Calu3 (cell line): ENCODE measurements around the gene MAD2L2. TPM values are rescaled to one million over a fixed set of nuclear protein-coding genes. Genes with fewer than 3 reads are reported as not detected.

Experiments used
- BruUV-seq: library from RNA; stranded (reverse); fragments of 400-500 nt; replicated peaks from 2 replicates; lab custom pipeline; 2021; lab: Mats Ljungman, UMichigan
- CTCF ChIA-PET: fragments of 300-600 bp; sonication (Branson Sonifier 250); formaldehyde crosslinking; loops from one replicate; lab custom pipeline; 2022; ENCODE audit warnings: antibody characterized with exemption; lab: Charles Lee
- DNase-seq: peaks from one replicate; pipeline ENCODE4 v3.0.0; 2022
- H3K27ac Mint-ChIP-seq: one replicate; pipeline ENCODE4 v1.8.0; 2022; ENCODE audit warnings: mixed read lengths; ENCODE audit not compliant: unreplicated experiment
- H3K27me3 Mint-ChIP-seq: one replicate; pipeline ENCODE4 v1.8.0; 2022; ENCODE audit warnings: mixed read lengths; ENCODE audit not compliant: unreplicated experiment
- H3K36me3 Mint-ChIP-seq: one replicate; pipeline ENCODE4 v1.8.0; 2022; ENCODE audit warnings: mild to moderate bottlenecking, moderate library complexity, mixed read lengths; ENCODE audit not compliant: insufficient read depth, unreplicated experiment
- H3K4me1 Mint-ChIP-seq: one replicate; pipeline ENCODE4 v1.8.0; 2022; ENCODE audit warnings: mild to moderate bottlenecking, low read depth, mixed read lengths; ENCODE audit not compliant: unreplicated experiment
- H3K4me3 Mint-ChIP-seq: one replicate; pipeline ENCODE4 v1.8.0; 2022; ENCODE audit warnings: mild to moderate bottlenecking, low read depth, moderate library complexity, mixed read lengths; ENCODE audit not compliant: unreplicated experiment
- H3K9me3 Mint-ChIP-seq: one replicate; pipeline ENCODE4 v1.8.0; 2022; ENCODE audit warnings: low read depth, mixed read lengths; ENCODE audit not compliant: unreplicated experiment
- intact Hi-C: fragments of 100-400 bp; cut with micrococcal nuclease; formaldehyde crosslinking; loops from one replicate; pipeline ENCODE4 v1.10.0; 2022; ENCODE audit not compliant: unreplicated experiment
- total RNA-seq: library from RNA; stranded (reverse); gene quantifications from 2 replicates; pipeline ENCODE4 v1.2.3, GENCODE V29; 2022
- TF ChIP-seq, protein P1 (sequence below): fragments of 200-600 bp; IDR thresholded peaks from one replicate; pipeline ENCODE4 v1.8.0; 2022; ENCODE audit warnings: antibody characterized with exemption; ENCODE audit not compliant: unreplicated experiment

Gene MAD2L2
- total RNA-seq, 1 experiment from 2014 or later = 19.2 TPM

DNA sequence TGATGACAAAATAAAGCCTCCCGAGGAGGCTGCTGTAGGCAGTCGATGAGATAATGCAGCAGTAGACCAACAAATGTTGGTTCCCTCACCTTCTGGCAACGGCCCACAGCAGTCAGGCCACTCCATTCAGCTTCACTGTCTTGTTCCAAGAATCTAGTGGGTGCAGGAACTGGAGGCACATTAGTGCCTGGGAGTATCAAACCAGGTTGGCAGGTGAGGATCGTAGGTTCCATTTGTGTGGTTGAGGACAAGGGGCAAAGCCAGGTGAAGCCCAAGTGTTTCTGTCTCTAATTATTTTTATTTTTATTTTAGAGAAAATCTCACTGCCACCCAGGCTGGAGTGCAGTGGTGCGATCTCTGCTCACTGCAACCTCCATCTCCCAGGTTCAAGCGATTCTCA, 40.0 kb downstream of the MAD2L2 start:
- intact Hi-C loops = loop anchor here (5.0 kb wide), 1 partner anchor 299 kb away; no protein-coding TSS in a partner anchor
- CTCF ChIA-PET = interaction anchor here (0.8 to 2.2 kb wide), 3 partner anchors 132 to 603 kb away, joined by 3 to 7 read pairs (median 4); no protein-coding TSS in a partner anchor

DNA sequence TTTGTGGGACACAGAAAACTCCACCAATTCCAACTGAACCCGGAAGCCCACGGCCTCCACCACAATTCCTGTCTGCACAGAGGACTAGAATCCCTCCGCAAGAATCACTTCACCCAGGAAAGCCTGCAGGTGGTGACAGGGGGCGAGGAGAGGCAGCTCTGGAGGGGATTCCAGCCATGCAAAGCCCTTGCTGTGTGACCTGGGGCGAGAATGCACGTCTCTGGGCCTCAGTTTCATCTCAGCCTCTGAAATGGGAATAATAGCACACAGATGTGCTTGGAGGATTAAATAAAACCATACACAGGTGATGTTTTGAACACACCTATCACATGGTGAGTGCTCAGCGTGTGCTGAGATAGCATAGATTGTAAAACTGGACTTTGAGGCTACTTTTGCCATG, 40.8 kb downstream of the MAD2L2 start:
- TF ChIP-seq, protein P1, sequence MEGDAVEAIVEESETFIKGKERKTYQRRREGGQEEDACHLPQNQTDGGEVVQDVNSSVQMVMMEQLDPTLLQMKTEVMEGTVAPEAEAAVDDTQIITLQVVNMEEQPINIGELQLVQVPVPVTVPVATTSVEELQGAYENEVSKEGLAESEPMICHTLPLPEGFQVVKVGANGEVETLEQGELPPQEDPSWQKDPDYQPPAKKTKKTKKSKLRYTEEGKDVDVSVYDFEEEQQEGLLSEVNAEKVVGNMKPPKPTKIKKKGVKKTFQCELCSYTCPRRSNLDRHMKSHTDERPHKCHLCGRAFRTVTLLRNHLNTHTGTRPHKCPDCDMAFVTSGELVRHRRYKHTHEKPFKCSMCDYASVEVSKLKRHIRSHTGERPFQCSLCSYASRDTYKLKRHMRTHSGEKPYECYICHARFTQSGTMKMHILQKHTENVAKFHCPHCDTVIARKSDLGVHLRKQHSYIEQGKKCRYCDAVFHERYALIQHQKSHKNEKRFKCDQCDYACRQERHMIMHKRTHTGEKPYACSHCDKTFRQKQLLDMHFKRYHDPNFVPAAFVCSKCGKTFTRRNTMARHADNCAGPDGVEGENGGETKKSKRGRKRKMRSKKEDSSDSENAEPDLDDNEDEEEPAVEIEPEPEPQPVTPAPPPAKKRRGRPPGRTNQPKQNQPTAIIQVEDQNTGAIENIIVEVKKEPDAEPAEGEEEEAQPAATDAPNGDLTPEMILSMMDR = no peak
- Mint-ChIP-seq H3K4me1 (no peaks in the 10 kb centered on the region), H3K27me3 (peaks cover 69% of the 10 kb centered on the region), H3K27ac (no peak overlapping the region), H3K9me3 (no peaks in the 10 kb centered on the region), H3K36me3 (no peaks in the 10 kb centered on the region), H3K4me3 (no peak overlapping the region)
- intact Hi-C loops = loop anchor here (5.0 kb wide), 1 partner anchor 298 kb away; no protein-coding TSS in a partner anchor
- no peak for DNase-seq
- CTCF ChIA-PET = no interaction called here
- BruUV-seq = no TSS peak

More for the DNA sequence above, 40.0 kb downstream of the MAD2L2 start:
- no TSS peak for BruUV-seq
- Mint-ChIP-seq H3K36me3 (no peaks in the 10 kb centered on the region), H3K4me3 (no peak overlapping the region), H3K27me3 (peaks cover 61% of the 10 kb centered on the region), H3K4me1 (no peaks in the 10 kb centered on the region), H3K27ac (no peak overlapping the region), H3K9me3 (no peaks in the 10 kb centered on the region)
- DNase-seq = no peak
- TF ChIP-seq, protein P1 = no peak

DNA sequence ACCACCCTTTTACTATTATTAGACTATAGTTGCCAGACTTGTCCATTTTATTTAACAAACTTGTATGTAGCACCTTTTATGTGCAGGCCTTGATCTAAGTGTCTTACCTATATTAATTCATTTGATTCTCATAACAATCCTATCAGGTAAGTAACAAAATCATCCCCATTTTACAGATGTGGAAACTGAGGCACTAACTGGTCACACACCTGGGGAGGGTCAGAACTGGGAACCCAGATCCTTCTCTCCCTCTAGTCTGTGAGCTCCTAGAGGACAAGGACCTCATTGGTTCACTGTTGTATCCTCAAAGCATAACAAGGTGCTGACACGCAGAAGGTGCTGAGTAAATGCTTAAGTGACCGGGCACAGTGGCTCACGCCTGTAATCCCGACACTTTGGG, 41.6 kb downstream of the MAD2L2 start:
- intact Hi-C loops = no loop called here
- TF ChIP-seq, protein P1 = no peak
- Mint-ChIP-seq H3K36me3 (no peaks in the 10 kb centered on the region), H3K27ac (no peak overlapping the region), H3K4me3 (no peak overlapping the region), H3K4me1 (no peaks in the 10 kb centered on the region), H3K27me3 (peaks cover 73% of the 10 kb centered on the region), H3K9me3 (no peaks in the 10 kb centered on the region)
- DNase-seq = no peak
- CTCF ChIA-PET = no interaction called here
- BruUV-seq = no TSS peak

DNA sequence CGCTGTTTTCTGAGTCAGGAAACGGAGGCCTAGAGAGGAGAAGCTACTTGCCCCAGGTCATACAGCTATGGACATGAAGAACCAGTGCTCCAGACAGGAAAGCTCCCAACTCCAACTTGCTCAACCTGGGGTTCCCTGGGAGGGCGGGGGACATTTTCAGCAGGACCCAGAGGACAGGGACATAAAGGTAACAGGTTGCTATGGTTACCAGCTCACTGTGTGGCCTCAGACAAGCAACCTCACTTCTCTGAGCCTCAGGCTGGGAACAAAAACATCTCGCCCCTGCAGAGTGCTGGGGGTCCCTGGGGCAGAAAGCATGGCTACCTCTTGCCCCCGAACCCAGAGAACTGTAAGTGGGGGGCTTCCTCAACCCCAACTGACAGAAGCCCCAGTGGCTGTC, 42.8 kb downstream of the MAD2L2 start:
- no peak for DNase-seq
- no TSS peak for BruUV-seq
- CTCF ChIA-PET = interaction anchor here (0.6 kb wide), 1 partner anchor 293 kb away, joined by 3 read pairs; no protein-coding TSS in a partner anchor
- intact Hi-C loops = no loop called here
- Mint-ChIP-seq H3K27ac (no peak overlapping the region), H3K4me3 (no peak overlapping the region), H3K4me1 (no peaks in the 10 kb centered on the region), H3K27me3 (peaks cover 66% of the 10 kb centered on the region), H3K9me3 (no peaks in the 10 kb centered on the region), H3K36me3 (no peaks in the 10 kb centered on the region)
- TF ChIP-seq, protein P1 = no peak
